ENCODE data around the gene BMPR1B.

BMPR1B gene

DNA sequence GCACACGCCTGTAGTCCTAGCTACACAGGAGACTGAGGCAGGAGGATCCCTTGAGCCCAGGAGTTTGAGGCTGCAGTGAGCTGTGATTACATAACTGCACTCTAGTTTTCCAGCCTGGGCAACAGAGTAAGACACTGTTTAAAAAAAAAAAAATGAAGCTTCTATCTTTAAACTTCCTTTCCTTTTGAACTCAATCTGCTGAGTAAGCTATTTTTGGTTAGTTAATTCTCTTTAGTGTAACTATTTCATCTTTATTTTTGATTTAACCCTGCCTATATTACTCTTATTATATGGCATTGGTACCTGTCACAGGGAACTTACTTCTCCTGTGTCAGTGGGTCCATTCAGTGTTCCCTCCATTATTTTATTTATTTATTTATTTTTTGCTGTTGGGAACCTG, 160.8 kb downstream of the BMPR1B start:
- no peak for DNase-seq

- DNase-seq = no peak
These were observed 162.6 kb downstream of the BMPR1B start for GRCh38 chr4:94920369-94920768.

DNA sequence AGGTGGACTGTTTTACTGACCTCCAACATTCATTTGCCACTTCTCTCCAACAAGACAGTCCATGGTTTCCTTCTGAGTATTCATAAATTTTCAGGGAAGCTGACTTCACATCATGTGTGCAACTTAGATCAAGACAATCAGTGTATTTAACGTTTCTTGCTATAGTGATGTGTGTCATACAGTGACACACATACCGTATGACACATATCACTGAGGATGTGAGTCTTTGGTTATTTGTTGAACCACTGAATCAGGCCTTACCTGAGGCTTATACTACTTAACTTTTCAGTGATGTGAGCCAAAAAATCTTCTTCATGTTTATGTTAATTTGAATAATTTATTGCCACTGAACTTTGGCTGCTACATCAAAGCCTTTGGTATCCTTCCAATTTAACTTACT, 166.8 kb downstream of the BMPR1B start:
- no peak for DNase-seq

- no peak for DNase-seq
These were observed 168.1 kb downstream of the BMPR1B start for GRCh38 chr4:94925764-94926347.

- DNase-seq = no peak
These were observed 169.2 kb downstream of the BMPR1B start for GRCh38 chr4:94926936-94927335.

DNA sequence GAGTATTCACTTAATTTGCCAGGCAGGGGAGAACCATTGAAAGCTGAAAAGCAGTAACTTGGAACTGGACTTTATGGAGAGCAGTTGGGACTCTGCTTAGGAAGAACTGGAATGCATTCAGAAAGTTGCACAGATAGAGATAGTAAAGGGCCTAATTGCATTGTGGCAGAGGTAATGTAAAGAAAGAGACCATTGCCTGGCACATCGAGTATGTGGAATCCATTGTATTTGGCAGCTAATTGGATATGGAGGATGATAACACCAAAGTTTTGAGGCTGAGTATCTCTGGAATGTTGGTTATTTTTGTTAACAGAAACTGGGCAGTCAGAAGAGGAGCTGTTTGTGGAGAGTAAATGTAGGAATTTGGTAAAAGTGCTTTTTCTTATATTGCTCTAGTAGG, 169.9 kb downstream of the BMPR1B start:
- no peak for DNase-seq

- DNase-seq = no peak
These were observed 171.9 kb downstream of the BMPR1B start for GRCh38 chr4:94929696-94930095.

DNA sequence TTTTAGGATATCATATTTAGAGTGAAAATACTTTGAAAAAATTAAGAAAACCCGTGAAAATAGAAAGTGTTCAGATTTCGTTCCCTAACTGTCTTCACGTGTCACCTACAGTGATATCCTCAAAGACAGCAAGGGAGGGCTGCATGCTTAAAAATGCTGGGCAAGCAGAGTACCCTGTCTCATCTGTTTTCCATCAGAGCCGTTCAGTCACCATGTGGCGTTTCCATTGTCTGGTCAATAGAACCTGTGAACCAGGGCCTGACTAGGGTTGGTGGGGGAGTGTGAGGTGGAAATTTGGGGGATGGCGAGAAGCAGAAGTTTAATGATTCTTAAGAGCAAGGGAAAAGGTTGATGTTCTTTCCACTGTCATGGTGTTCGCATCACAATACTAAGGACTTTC, 173.9 kb downstream of the BMPR1B start:
- DNase-seq = no peak

DNA sequence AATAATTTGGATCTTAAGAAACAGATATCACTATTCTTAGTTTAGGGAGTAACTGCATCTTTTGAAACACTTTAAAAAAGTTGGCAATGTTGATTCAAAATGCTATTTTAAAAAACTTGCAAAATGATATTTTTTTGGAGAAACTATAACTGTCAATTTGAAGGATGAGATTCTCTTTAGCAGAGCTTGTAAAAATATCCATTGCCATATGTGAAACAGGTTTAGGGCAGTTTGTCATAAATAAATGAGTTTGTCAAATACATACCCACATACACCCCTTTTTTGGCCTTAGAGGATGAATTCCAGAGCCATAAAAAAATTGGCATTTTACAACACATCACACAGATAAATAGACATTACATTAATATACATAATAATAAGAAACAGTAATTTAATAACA, 174.6 kb downstream of the BMPR1B start:
- no peak for DNase-seq

DNA sequence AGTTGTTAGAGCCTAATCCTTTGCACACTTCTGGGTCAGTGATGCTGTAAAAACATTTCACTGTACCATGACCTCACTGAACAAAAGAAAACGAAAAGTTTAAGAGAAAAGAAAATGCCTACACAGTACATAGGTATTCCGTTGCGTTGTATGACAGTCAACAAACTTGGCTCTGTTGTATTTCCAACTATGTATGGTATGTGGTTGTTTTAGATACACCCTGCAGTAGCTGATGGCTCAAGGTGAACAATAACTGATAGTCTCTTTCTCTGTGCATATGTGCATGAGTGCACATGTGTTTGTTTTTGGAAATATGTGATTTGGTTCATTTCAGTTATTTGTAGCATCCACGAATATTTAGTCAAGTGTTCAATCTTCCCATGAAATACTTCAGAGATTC, 176.0 kb downstream of the BMPR1B start:
- no peak for DNase-seq

DNA sequence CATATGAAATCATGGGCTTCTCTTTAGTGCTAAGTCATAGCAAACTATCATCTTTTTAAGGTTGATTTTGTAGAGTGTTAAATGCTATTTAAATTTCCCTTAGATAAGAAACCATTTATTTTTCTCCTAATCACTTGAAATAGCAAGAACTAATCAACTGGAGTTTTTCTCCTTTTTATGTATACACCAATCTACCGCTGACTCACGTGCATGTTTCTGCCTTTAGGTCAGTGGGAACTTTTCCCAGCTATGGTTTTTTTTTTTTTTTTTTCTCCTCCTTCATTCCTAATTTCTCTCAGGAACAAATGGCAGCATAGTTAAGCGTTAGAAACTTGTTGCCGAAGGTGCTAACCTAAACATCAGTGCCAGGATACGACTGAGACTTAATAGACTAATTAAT, 176.4 kb downstream of the BMPR1B start:
- no peak for DNase-seq

GRCh38 chr4:94934864-94935263, 177.1 kb downstream of the BMPR1B start:
- DNase-seq = no peak

DNA sequence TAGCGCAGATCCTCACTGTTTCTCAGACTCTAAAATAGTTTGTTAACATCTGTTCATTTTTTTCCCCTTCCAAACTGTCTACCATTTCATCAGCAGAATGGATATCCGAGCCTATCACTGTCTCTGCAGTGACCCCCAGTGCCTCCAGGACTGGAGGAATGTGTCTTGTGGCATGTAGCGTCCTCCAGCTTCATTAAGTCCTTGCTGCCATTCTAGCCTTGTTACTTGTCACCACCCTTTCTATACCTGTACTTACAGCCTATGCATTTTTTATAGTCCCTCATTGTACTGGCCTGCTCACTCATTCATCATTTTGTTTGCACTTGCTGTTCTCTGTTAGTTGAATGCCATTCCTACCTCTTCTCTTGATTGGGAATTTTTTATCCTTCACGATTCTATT, 179.1 kb downstream of the BMPR1B start:
- no peak for DNase-seq

DNA sequence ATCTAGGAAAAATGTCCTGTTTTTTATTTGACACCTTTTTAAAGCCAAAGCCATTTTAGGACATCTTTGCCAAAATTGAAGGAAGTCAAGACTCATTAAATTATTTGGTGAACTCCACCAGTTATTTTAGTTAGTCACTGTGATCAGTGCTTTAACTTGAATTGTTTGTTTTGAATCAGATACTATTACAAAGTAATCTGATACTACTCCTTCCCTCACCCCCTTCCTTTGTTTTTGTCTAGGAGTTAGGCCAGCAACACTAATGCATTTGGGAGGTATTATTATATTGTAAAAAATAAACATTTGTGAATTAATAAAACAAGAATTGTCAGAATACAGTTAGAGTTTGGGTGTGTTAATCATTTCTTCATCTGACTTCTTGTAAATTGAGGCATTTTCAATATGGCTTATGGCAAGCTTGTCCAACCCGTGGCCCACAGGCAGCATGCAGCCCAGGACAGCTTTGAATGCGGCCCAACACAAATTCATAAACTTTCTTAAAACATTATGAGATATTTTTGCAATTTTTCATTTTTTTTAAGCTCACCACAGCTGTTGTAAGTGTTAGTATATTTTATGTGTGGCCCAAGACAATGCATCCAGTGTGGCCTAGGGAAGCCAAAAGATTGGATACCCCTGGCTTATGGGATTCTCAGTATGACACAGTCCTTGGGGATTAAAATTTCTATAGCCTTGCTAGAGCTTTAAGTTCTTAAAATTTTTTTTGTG, 182.2 kb downstream of the BMPR1B start:
- DNase-seq = no peak

- DNase-seq = no peak
These were observed 182.8 kb downstream of the BMPR1B start for GRCh38 chr4:94940520-94940908.

- DNase-seq = no peak
These were observed 184.0 kb downstream of the BMPR1B start for GRCh38 chr4:94941706-94942105.

GRCh38 chr4:94944726-94945125, 187.0 kb downstream of the BMPR1B start:
- no peak for DNase-seq

- DNase-seq = no peak
These were observed 189.9 kb downstream of the BMPR1B start for GRCh38 chr4:94947681-94948108.

DNA sequence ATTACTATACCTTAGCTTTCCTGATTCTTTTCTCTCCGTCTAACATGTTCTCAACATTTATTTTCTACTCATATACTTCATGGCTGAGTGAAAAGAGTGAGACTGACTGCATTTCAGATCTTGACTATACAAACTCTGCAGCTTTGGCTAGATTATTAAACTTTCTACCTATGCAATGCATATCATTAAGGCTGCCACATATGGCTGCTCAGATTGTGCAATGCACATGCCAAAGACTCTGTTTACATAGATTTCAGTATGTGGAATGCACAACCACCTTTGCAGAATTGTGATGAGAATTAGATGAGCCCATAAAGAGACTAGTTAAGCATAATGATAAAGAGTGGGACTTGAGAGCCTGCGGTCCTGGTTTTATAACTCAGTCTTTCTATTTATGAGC, 196.5 kb downstream of the BMPR1B start:
- no peak for DNase-seq

DNA sequence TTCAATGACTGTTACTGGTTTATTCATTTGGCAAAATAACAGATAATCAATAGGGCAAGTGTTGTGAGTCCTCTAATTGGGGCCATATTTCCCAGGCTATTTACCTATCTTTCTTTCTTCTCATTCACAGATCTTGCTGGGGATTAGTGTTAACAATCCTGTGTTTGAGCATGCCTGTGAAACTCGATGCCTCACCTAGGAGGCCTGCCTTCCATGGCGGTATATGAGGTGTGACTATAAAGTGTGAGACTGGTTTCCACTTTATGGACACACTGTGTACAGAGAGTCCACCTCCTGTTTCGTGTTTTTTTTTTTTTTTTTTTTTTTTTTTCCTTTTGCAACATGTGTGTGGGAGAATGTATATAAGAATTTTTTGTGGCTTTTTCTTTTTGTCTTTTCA, 199.3 kb downstream of the BMPR1B start:
- DNase-seq = no peak

DNA sequence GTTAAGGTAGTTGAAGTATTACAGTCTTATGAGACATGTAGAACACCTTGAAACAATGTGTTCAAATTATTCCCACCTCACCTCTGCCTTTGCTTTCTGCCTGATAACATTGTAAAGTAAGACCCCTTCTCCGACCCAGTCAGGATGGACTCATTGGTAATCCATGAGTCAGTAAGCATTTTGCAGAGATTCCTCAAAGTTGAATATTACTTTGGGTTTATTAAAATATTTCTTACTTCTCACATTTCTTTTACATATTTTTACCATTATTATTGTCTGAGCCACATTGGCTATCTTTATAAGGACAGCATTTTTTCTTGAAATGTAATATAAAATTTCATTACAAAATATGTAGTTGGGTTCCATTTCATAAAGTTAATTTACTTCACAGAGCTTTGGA, 201.6 kb downstream of the BMPR1B start:
- DNase-seq = no peak

DNA sequence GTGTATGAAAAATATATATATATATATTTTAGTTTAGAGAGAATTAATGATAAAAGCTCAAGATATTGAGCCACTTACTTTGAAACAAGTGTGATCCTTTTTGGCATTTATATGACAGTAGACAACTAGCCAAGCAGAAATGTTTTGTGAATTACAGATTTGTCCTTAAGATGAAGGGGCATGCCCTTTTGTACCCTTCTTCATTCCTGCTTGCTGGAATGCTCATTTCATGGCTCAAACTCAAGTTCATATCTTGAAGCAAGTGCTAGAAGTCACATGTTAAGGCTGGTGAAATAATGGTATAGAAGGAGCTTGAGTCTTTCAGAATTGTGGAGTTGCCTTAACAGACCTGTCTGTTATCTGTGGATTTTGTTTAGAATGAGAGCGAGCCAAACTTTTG, 203.0 kb downstream of the BMPR1B start:
- DNase-seq = no peak

GRCh38 chr4:94961420-94961819, 203.7 kb downstream of the BMPR1B start:
- DNase-seq = no peak

GRCh38 chr4:94962484-94962883, 204.7 kb downstream of the BMPR1B start:
- no peak for DNase-seq

- DNase-seq = no peak
These were observed 208.1 kb downstream of the BMPR1B start for GRCh38 chr4:94965852-94966251.

All from NCI-H1105 (cell line).